GM12878 (cell line): ENCODE measurements around the gene LSM3.

ENCODE experiments used
- ATF7 ChIP-seq: fragments of 450-650 bp; IDR thresholded peaks from 2 replicates; pipeline ENCODE4 v1.6.1; 2016; ENCODE audit warnings: low read depth, mild to moderate bottlenecking
- CTCF ChIP-seq, 3 experiments: IDR thresholded peaks in 2 of 3; conservative IDR thresholded peaks in 1 of 3; 2 replicates each; pipeline ENCODE4 v1.5.1; 2011; ENCODE audit warnings: low read depth in 3 of 3, low read length in 3 of 3, mild to moderate bottlenecking in 3 of 3, control low read depth in 2 of 3, moderate library complexity in 2 of 3, inconsistent platforms in 1 of 3, mixed read lengths in 1 of 3; ENCODE audit not compliant: control insufficient read depth in 2 of 3, insufficient read depth in 1 of 3; ENCODE audit errors: extremely low read depth in 1 of 3
- EGR1 ChIP-seq, 2 experiments: IDR thresholded peaks; 1 replicate in 1 of 2; 2 replicates in 1 of 2; pipeline ENCODE4 v1.6.1; 2011 to 2012; ENCODE audit warnings: low read depth in 2 of 2, low read length in 2 of 2, borderline replicate concordance in 1 of 2, mild to moderate bottlenecking in 1 of 2, moderate library complexity in 1 of 2
- EP300 ChIP-seq, 2 experiments: fragments of 150-350 bp in 1 of 2; IDR thresholded peaks; 2 replicates each; pipeline ENCODE4 v1.6.1; 2011 to 2012; ENCODE audit warnings: low read depth in 2 of 2, low read length in 2 of 2, borderline replicate concordance in 1 of 2, improper control_type of control experiment in 1 of 2, inconsistent platforms in 1 of 2; ENCODE audit not compliant: control insufficient read depth in 1 of 2
- EZH2 ChIP-seq: IDR thresholded peaks from 2 replicates; pipeline ENCODE4 v1.6.1; 2012; ENCODE audit warnings: low read depth, mild to moderate bottlenecking, control low read depth, inconsistent platforms, low read length, borderline replicate concordance; ENCODE audit not compliant: control insufficient read depth
- GABPA ChIP-seq: IDR thresholded peaks from 2 replicates; pipeline ENCODE4 v1.6.1; 2014; ENCODE audit warnings: antibody characterized with exemption, low read depth, mild to moderate bottlenecking, inconsistent platforms
- POLR2A ChIP-seq: IDR thresholded peaks from 2 replicates; pipeline ENCODE4 v1.6.1; 2011; ENCODE audit warnings: low read depth, mild to moderate bottlenecking, low read length
- POLR2AphosphoS5 ChIP-seq: IDR thresholded peaks from 2 replicates; pipeline ENCODE4 v1.6.1; 2011; ENCODE audit warnings: mild to moderate bottlenecking, low read length, inconsistent platforms
- RAD21 ChIP-seq: IDR thresholded peaks from 2 replicates; pipeline ENCODE4 v1.6.1; 2011; ENCODE audit warnings: mild to moderate bottlenecking, low read depth, low read length, moderate library complexity; ENCODE audit not compliant: insufficient read depth
- SIN3A ChIP-seq: IDR thresholded peaks from 2 replicates; pipeline ENCODE4 v1.6.1; 2012; ENCODE audit warnings: low read depth, low read length, improper control_type of control experiment
- ZNF24 ChIP-seq: fragments of 450-650 bp; IDR thresholded peaks from 2 replicates; pipeline ENCODE4 v1.6.1; 2017; ENCODE audit warnings: antibody characterized with exemption, mild to moderate bottlenecking

- no peak for TF ChIP-seq SIN3A
- no peak for TF ChIP-seq CTCF (IDR thresholded peaks at IDR 0.05 in 2 of 3, conservative IDR thresholded peaks at IDR 0.05 in 1 of 3; ENCODE audit: control insufficient read depth in 2 of 3, extremely low read depth in 1 of 3, insufficient read depth in 1 of 3, low read depth in 3 of 3, low read length in 3 of 3)
- TF ChIP-seq EP300 (IDR thresholded peaks at IDR 0.05; ENCODE audit: borderline replicate concordance in 1 of 2, control insufficient read depth in 1 of 2, low read depth in 2 of 2, low read length in 2 of 2) = no peak
- TF ChIP-seq GABPA = no peak
- TF ChIP-seq EGR1 (IDR thresholded peaks at IDR 0.05; ENCODE audit: borderline replicate concordance in 1 of 2, low read depth in 2 of 2, low read length in 2 of 2) = no peak
- TF ChIP-seq ZNF24 = no peak
- no peak for TF ChIP-seq EZH2
- no peak for TF ChIP-seq RAD21
- no peak for TF ChIP-seq ATF7
- no peak for TF ChIP-seq POLR2AphosphoS5
- TF ChIP-seq POLR2A = no peak
Observed at GRCh38 chr3:14161282-14161681, 17.3 kb upstream of the LSM3 start.
